ENCODE results near the gene PLPP3. TPM values are rescaled to one million over a fixed set of nuclear protein-coding genes. Genes with fewer than 3 reads are reported as not detected.
A peak's percentile ranks its signal among the peaks of the same experiment; 100 is the strongest.

PLPP3 gene
- total RNA-seq, 2 donors from 2014 or later: not detected

DNA sequence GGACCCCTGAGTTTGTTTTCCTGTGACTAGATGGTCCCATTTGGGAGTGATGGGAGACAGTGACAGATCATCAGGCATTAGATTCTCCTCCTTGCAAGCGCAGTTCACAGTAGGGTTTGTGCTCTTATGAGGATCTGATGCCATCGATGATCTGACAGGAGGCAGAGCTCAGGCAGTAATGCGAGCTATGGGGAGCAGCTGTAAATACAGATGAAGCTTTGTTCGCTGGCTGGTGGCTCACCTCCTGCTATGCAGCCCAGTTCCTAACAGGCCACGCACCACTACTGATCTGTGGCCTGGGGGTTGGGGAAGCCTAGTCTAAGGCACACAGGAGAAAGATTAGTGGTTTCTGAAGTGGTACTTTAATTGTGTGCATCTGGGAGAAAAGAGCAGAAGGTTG lies 7.1 kb upstream of the PLPP3 start:
- no peak for ATAC-seq (replicated peaks in 1 of 2)
- no peaks in the 10 kb centered on the region for H3K4me1 Mint-ChIP-seq (ENCODE audit: low read depth)

GRCh38 chr1:56585985-56586384 lies 6.6 kb upstream of the PLPP3 start:
- ATAC-seq (replicated peaks in 1 of 2) (no peak), DNase-seq (no peak)
- H3K36me3 Mint-ChIP-seq (ENCODE audit: insufficient read depth in 2 of 2): peaks cover 0 to 1% of the 10 kb centered on the region in 2 donors
- peaks cover 3% of the 10 kb centered on the region for H3K27me3 Mint-ChIP-seq (ENCODE audit: low read depth)
- H3K4me1 Mint-ChIP-seq (ENCODE audit: low read depth): no peaks in the 10 kb centered on the region
- no peak overlapping the region for H3K27ac Mint-ChIP-seq
- peaks cover 0 to 1% of the 10 kb centered on the region in 2 donors for H3K9me3 Mint-ChIP-seq
- no peak overlapping the region for H3K4me3 Mint-ChIP-seq

More for the DNA sequence above, 7.1 kb upstream of the PLPP3 start:
- Mint-ChIP-seq H3K27me3 (ENCODE audit: low read depth) (no peaks in the 10 kb centered on the region), H3K27ac (no peak overlapping the region), H3K36me3 (ENCODE audit: insufficient read depth in 2 of 2) (peaks cover 0 to 1% of the 10 kb centered on the region in 2 donors), H3K9me3 (peaks cover 1% of the 10 kb centered on the region in 2 donors), H3K4me3 (no peak overlapping the region)
- no peak for DNase-seq

- H3K4me3 Mint-ChIP-seq: no peak overlapping the region
- H3K27ac Mint-ChIP-seq: no peak overlapping the region
- H3K27me3 Mint-ChIP-seq (ENCODE audit: low read depth): peaks cover 12% of the 10 kb centered on the region
- ATAC-seq (replicated peaks in 1 of 2): no peak
- peaks cover 0 to 1% of the 10 kb centered on the region in 2 donors for H3K9me3 Mint-ChIP-seq
- peaks cover 0 to 1% of the 10 kb centered on the region in 2 donors for H3K36me3 Mint-ChIP-seq (ENCODE audit: insufficient read depth in 2 of 2)
- no peak for DNase-seq
- H3K4me1 Mint-ChIP-seq (ENCODE audit: low read depth): no peaks in the 10 kb centered on the region
These were observed 5.7 kb upstream of the PLPP3 start for GRCh38 chr1:56584910-56585528.

- peaks cover 0 to 1% of the 10 kb centered on the region in 2 donors for H3K36me3 Mint-ChIP-seq (ENCODE audit: insufficient read depth in 2 of 2)
- peaks cover 0 to 1% of the 10 kb centered on the region in 2 donors for H3K9me3 Mint-ChIP-seq
- no peak overlapping the region for H3K27ac Mint-ChIP-seq
- H3K4me3 Mint-ChIP-seq: no peak overlapping the region
- ATAC-seq (replicated peaks in 1 of 2) (no peak), DNase-seq (no peak)
- H3K4me1 Mint-ChIP-seq (ENCODE audit: low read depth): peaks cover 6% of the 10 kb centered on the region
- H3K27me3 Mint-ChIP-seq (ENCODE audit: low read depth): peaks cover 22% of the 10 kb centered on the region
These were observed 4.7 kb upstream of the PLPP3 start for GRCh38 chr1:56583957-56584468.

GRCh38 chr1:56580771-56581170 lies 1.4 kb upstream of the PLPP3 start:
- DNase-seq: no peak
- peaks cover 6% of the 10 kb centered on the region for H3K4me1 Mint-ChIP-seq (ENCODE audit: low read depth)
- peak overlapping the region in 1 of 2 donors; percentile 13 for H3K4me3 Mint-ChIP-seq
- H3K27me3 Mint-ChIP-seq (ENCODE audit: low read depth): peaks cover 41% of the 10 kb centered on the region
- H3K27ac Mint-ChIP-seq: no peak overlapping the region
- no peaks in the 10 kb centered on the region for H3K9me3 Mint-ChIP-seq
- no peaks in the 10 kb centered on the region for H3K36me3 Mint-ChIP-seq (ENCODE audit: insufficient read depth in 2 of 2)
- ATAC-seq (replicated peaks in 1 of 2): no peak

GRCh38 chr1:56578138-56578962 lies 1.0 kb downstream of the PLPP3 start:
- peaks cover 6% of the 10 kb centered on the region for H3K4me1 Mint-ChIP-seq (ENCODE audit: low read depth)
- DNase-seq (peak in 1 of 2 donors; percentile 1), ATAC-seq (replicated peaks in 1 of 2) (peak; percentile 34 to 35)
- peaks cover 0 to 1% of the 10 kb centered on the region in 2 donors for H3K9me3 Mint-ChIP-seq
- no peak overlapping the region for H3K27ac Mint-ChIP-seq
- peaks cover 41% of the 10 kb centered on the region for H3K27me3 Mint-ChIP-seq (ENCODE audit: low read depth)
- H3K36me3 Mint-ChIP-seq (ENCODE audit: insufficient read depth in 2 of 2): no peaks in the 10 kb centered on the region
- peak overlapping the region; percentile 64 to 80 for H3K4me3 Mint-ChIP-seq

GRCh38 chr1:56577406-56578137 lies 1.8 kb downstream of the PLPP3 start:
- peaks cover 6% of the 10 kb centered on the region for H3K4me1 Mint-ChIP-seq (ENCODE audit: low read depth)
- peak overlapping the region in 1 of 2 donors; percentile 64 for H3K4me3 Mint-ChIP-seq
- no peak overlapping the region for H3K27ac Mint-ChIP-seq
- peaks cover 0 to 1% of the 10 kb centered on the region in 2 donors for H3K9me3 Mint-ChIP-seq
- no peak for DNase-seq
- H3K27me3 Mint-ChIP-seq (ENCODE audit: low read depth): peaks cover 41% of the 10 kb centered on the region
- no peaks in the 10 kb centered on the region for H3K36me3 Mint-ChIP-seq (ENCODE audit: insufficient read depth in 2 of 2)
- ATAC-seq (replicated peaks in 1 of 2): no peak

DNA sequence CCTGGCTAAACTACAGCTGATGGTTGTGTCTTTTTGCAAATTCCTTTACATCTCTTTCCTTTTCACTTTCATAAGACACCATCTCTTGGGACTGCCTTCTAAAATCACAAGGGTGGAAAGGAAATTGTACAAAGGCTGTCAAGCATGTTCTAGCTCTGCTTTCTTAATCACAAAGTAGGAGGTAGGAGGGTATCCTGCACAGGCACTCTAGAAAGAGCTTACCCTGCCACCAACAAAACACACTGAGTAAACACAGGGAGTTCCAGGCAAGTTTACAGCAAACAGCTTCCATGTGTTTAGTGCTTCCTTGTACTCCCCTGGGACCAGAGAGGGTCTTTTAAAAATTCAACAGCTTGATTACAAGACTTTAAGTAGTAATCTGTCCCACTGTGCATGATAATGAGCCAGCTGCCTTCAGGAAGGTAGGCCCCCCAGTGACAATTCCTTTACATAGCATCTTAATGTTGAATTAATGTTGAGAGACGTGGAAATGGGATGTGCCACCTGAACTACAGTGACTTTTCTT lies 2.4 kb downstream of the PLPP3 start:
- no peak for ATAC-seq (replicated peaks in 1 of 2)
- Mint-ChIP-seq H3K36me3 (ENCODE audit: insufficient read depth in 2 of 2) (no peaks in the 10 kb centered on the region), H3K27me3 (ENCODE audit: low read depth) (peaks cover 41% of the 10 kb centered on the region), H3K27ac (no peak overlapping the region), H3K4me3 (no peak overlapping the region), H3K9me3 (peaks cover 0 to 1% of the 10 kb centered on the region in 2 donors), H3K4me1 (ENCODE audit: low read depth) (peaks cover 6% of the 10 kb centered on the region)
- DNase-seq: no peak

DNA sequence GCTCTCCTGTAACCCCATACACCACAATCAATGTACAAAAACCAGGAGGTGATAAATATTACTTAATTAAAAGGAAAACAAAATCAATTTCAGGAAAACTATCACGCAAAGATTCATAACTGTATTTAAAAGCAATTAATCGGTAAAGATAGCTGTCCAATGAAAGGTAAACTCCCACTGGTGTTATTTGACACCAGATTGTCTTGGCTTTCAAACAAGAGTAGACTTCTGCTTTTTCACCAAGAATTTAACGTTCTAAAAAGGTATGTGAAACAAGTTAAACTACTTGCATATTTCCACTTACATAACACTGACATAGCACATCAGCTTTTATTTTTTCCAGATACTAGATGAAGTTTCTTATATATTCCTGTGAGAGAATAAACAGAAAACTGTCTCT lies 3.5 kb downstream of the PLPP3 start:
- H3K36me3 Mint-ChIP-seq (ENCODE audit: insufficient read depth in 2 of 2): no peaks in the 10 kb centered on the region

GRCh38 chr1:56574794-56575193 lies 4.6 kb downstream of the PLPP3 start:
- H3K4me1 Mint-ChIP-seq (ENCODE audit: low read depth): peaks cover 6% of the 10 kb centered on the region
- H3K27ac Mint-ChIP-seq: no peak overlapping the region
- H3K4me3 Mint-ChIP-seq: no peak overlapping the region
- peaks cover 0 to 1% of the 10 kb centered on the region in 2 donors for H3K9me3 Mint-ChIP-seq
- no peaks in the 10 kb centered on the region for H3K36me3 Mint-ChIP-seq (ENCODE audit: insufficient read depth in 2 of 2)
- no peak for ATAC-seq (replicated peaks in 1 of 2)
- DNase-seq: no peak
- peaks cover 27% of the 10 kb centered on the region for H3K27me3 Mint-ChIP-seq (ENCODE audit: low read depth)

More for the DNA sequence above, 3.5 kb downstream of the PLPP3 start:
- peaks cover 6% of the 10 kb centered on the region for H3K4me1 Mint-ChIP-seq (ENCODE audit: low read depth)
- no peak overlapping the region for H3K4me3 Mint-ChIP-seq
- H3K27me3 Mint-ChIP-seq (ENCODE audit: low read depth): peaks cover 37% of the 10 kb centered on the region
- DNase-seq (no peak), ATAC-seq (replicated peaks in 1 of 2) (no peak)
- H3K27ac Mint-ChIP-seq: no peak overlapping the region
- peaks cover 0 to 1% of the 10 kb centered on the region in 2 donors for H3K9me3 Mint-ChIP-seq

DNA sequence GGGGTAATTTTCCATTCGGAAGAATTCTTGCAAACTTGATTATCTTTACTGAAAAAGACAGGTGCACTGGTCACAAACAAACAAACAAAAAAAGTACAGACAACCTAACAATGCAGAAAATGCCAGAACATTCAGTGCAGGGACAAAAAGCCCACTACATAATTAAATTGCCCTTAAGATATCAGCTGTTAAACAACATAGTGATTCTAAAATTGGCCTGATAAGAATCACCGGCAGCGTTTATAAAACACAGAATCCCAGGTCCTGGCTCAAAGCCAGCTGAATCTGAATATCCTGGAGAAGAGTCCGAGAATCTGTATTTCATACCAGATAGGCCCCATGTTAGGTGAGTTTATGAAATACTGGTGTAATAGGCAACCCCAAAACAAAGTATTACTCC lies 6.1 kb downstream of the PLPP3 start:
- Mint-ChIP-seq H3K9me3 (peaks cover 0 to 1% of the 10 kb centered on the region in 2 donors), H3K36me3 (ENCODE audit: insufficient read depth in 2 of 2) (no peaks in the 10 kb centered on the region), H3K4me1 (ENCODE audit: low read depth) (no peaks in the 10 kb centered on the region), H3K27me3 (ENCODE audit: low read depth) (peaks cover 19% of the 10 kb centered on the region), H3K4me3 (no peak overlapping the region), H3K27ac (no peak overlapping the region)
- no peak for ATAC-seq (replicated peaks in 1 of 2)
- DNase-seq: no peak

- Mint-ChIP-seq H3K9me3 (peaks cover 0 to 1% of the 10 kb centered on the region in 2 donors), H3K27me3 (ENCODE audit: low read depth) (peaks cover 11% of the 10 kb centered on the region), H3K27ac (no peak overlapping the region), H3K36me3 (ENCODE audit: insufficient read depth in 2 of 2) (no peaks in the 10 kb centered on the region), H3K4me3 (no peak overlapping the region), H3K4me1 (ENCODE audit: low read depth) (no peaks in the 10 kb centered on the region)
- no peak for DNase-seq
- no peak for ATAC-seq (replicated peaks in 1 of 2)
These were observed 6.9 kb downstream of the PLPP3 start for GRCh38 chr1:56572334-56573050.
